HG02943 (cell line): ENCODE data around the gene ZBTB46.
"Not testable (repeated sequence)": the region's sequence is repeated elsewhere in the genome, so short reads cannot be mapped to it uniquely, and the experiment has no call there.

Experiments used
- ATAC-seq: cut with Tn5 transposase; IDR thresholded peaks from one replicate; pipeline ENCODE4 v1.9.1; 2021; ENCODE audit warnings: mild to moderate bottlenecking, low read depth, moderate library complexity; ENCODE audit not compliant: unreplicated experiment

The ZBTB46 gene

GRCh38 chr20:63738687-63739129, 92.4 kb downstream of the ZBTB46 start:
- no peak for ATAC-seq

- ATAC-seq: no peak
Measured at GRCh38 chr20:63737945-63738686, 92.9 kb downstream of the ZBTB46 start.

- no peak for ATAC-seq
Measured at GRCh38 chr20:63737695-63737944, 93.4 kb downstream of the ZBTB46 start.

- ATAC-seq: no peak
Measured at GRCh38 chr20:63736893-63737694, 94.0 kb downstream of the ZBTB46 start.

GRCh38 chr20:63735859-63736718, 95.0 kb downstream of the ZBTB46 start, which contains the start of gene LIME1:
TSS of gene LIME1 (plus strand) at chr20:63736664. CDS start at chr20:63737550, 886 bp downstream.
- ATAC-seq: no peak

GRCh38 chr20:63734946-63735858, 95.9 kb downstream of the ZBTB46 start:
- ATAC-seq: no peak

- ATAC-seq: no peak
Measured at GRCh38 chr20:63734111-63734945, 96.7 kb downstream of the ZBTB46 start.

- no peak for ATAC-seq
Measured at GRCh38 chr20:63733579-63734081, 97.4 kb downstream of the ZBTB46 start.

GRCh38 chr20:63733117-63733516, 97.9 kb downstream of the ZBTB46 start:
- no peak for ATAC-seq

GRCh38 chr20:63732118-63733095, 98.7 kb downstream of the ZBTB46 start:
- ATAC-seq: no peak

GRCh38 chr20:63731410-63731809, 99.7 kb downstream of the ZBTB46 start:
- ATAC-seq: no peak

GRCh38 chr20:63730189-63730733, 100.8 kb downstream of the ZBTB46 start:
- not testable (repeated sequence) for ATAC-seq

- ATAC-seq: not testable (repeated sequence)
Measured at GRCh38 chr20:63722967-63723622, 108.0 kb downstream of the ZBTB46 start.

GRCh38 chr20:63718996-63719395, 112.1 kb downstream of the ZBTB46 start:
- ATAC-seq: no peak

- no peak for ATAC-seq
Measured at GRCh38 chr20:63714858-63715257, 116.2 kb downstream of the ZBTB46 start.

- no peak for ATAC-seq
Measured at GRCh38 chr20:63712191-63712590, 118.9 kb downstream of the ZBTB46 start.

- ATAC-seq: no peak
Measured at GRCh38 chr20:63711085-63711645, 119.9 kb downstream of the ZBTB46 start.
